ENCODE data around the gene G6PC1.
"Not testable (repeated sequence)": the region's sequence is repeated elsewhere in the genome, so short reads cannot be mapped to it uniquely, and the experiment has no call there.

Gene G6PC1

DNA sequence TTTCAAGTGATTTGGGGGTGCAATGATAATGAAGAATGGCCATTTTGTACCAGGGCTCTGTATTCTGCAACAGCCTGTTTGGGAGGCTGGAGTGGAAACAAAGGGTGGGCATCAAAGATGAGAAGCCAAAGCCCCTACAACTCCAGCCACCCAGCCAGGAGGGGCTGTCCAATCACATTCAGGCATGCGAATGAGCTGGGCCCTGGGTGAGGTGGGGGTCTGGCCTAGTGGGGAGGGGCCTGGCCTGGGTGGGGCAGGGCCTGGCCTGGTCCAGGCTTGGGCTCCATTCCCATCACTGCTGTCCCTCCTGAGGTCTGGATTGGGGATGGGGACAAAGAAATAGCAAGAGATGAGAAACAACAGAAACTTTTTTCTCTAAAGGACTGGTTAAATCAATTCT, 43.2 kb upstream of the G6PC1 start:
- no peaks in the 10 kb centered on the region for H3K27me3 ChIP-seq (ENCODE audit: control insufficient read depth, insufficient read depth, low read length)
- no peak overlapping the region for H3K4me3 ChIP-seq (ENCODE audit: low read depth, low read length)
- H3K9me3 ChIP-seq (ENCODE audit: control insufficient read depth, insufficient read depth, low read depth, low read length): no peaks in the 10 kb centered on the region
- no peaks in the 10 kb centered on the region for H3K4me1 ChIP-seq (ENCODE audit: control insufficient read depth, insufficient read depth, low read length)
- peaks cover 4% of the 10 kb centered on the region; the same call in 1 of the 2 replicates for H3K36me3 ChIP-seq (ENCODE audit: control insufficient read depth, insufficient read depth, low read length)
- H3K9ac ChIP-seq (ENCODE audit: low read length): no peak overlapping the region
- H3K27ac ChIP-seq (ENCODE audit: low read depth, low read length): no peak overlapping the region

DNA sequence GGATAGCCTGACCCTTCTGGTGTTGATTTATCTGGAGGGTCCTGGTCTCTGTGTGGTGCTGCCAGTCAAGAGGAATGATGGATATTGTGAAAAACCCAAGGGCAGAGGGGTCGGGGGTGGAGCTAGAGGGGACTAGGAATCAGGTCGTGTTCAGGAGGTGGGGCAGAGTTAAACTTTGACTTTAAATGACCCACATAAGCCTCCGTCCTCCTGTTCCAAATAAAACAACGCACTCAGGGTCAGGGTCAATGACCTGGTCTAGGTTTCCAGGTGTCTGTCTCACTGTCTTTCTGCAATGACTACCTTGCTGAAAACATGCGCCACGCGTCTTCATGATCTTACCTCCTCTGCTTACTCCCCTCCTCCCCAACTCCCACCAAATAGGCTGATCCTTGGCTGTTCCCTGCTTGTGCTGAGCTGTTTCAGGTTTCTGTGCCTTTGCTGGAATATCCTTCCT, 34.9 kb upstream of the G6PC1 start:
- Histone ChIP-seq H3K9ac (ENCODE audit: low read length) (no peak overlapping the region), H3K27ac (ENCODE audit: low read depth, low read length) (no peak overlapping the region), H3K4me1 (ENCODE audit: control insufficient read depth, insufficient read depth, low read length) (no peaks in the 10 kb centered on the region), H3K9me3 (ENCODE audit: control insufficient read depth, insufficient read depth, low read depth, low read length) (peaks cover 3% of the 10 kb centered on the region; the same call in 1 of the 2 replicates), H3K36me3 (ENCODE audit: control insufficient read depth, insufficient read depth, low read length) (no peaks in the 10 kb centered on the region), H3K27me3 (ENCODE audit: control insufficient read depth, insufficient read depth, low read length) (no peaks in the 10 kb centered on the region), H3K4me3 (ENCODE audit: low read depth, low read length) (no peak overlapping the region)

DNA sequence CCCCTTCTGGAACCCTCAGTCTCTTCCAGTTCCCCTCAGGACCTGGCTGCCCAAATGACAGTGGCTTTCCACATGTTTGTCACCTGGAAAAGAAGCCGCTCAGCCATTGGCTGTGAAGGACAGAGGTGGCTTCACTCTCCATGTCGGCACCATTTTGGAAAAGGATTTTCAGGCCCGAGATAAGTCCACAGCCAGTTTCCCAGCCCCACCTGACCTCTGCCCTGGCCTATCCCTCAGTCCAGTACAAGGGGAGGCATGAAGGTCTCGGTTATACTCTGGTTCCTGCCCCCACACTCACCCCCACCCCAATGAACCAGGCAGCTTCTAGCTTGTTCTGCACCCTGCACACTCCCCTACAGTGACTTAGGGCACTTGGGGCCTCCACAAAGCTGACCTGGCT, 34.4 kb upstream of the G6PC1 start:
- peaks cover 5% of the 10 kb centered on the region; the same call in 1 of the 2 replicates for H3K9me3 ChIP-seq (ENCODE audit: control insufficient read depth, insufficient read depth, low read depth, low read length)
- H3K36me3 ChIP-seq (ENCODE audit: control insufficient read depth, insufficient read depth, low read length): no peaks in the 10 kb centered on the region
- H3K9ac ChIP-seq (ENCODE audit: low read length): no peak overlapping the region
- no peak overlapping the region for H3K4me3 ChIP-seq (ENCODE audit: low read depth, low read length)
- H3K4me1 ChIP-seq (ENCODE audit: control insufficient read depth, insufficient read depth, low read length): no peaks in the 10 kb centered on the region
- H3K27me3 ChIP-seq (ENCODE audit: control insufficient read depth, insufficient read depth, low read length): no peaks in the 10 kb centered on the region
- H3K27ac ChIP-seq (ENCODE audit: low read depth, low read length): no peak overlapping the region

DNA sequence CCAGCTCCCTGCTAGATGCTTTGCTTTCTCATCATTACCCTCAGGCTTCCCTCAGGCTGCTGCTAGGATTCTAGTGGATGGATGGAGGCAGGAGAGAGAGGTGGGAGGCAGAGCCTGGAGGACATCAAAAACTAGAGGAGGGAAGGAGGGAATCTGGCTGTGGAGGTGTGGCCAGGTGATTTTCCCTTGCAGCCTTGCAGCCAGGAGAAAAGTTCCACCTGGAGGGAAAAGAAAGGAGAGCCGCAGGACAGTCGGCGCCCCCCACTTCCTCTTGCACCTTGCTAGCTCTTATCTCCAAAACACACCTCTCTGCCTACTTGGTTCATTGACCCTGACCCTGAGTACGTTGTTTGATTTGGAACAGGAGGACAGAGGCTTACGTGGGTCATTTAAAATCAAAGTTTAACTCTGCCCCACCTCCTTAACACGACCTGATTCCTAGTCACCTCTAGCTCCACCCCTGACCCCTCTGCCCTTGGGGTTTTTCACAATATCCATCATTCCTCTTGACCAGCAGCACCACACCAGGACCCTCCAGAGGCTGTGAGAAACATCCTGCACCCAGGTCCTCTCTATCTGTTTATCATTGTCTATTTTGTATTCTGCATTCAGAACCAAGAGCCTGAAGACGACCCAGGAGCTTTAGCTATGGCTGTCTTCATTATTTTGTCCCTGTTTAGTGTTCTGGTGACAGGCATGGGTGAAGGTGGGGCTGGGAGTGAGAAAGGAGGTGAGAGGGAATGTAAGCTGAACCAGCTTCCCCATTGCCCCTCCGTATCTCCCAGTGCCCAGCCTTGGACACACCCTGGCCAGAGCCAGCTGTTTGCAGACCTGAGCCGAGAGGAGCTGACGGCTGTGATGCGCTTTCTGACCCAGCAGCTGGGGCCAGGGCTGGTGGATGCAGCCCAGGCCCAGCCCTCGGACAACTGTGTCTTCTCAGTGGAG, 33.7 kb upstream of the G6PC1 start:
- Histone ChIP-seq H3K27ac (ENCODE audit: low read depth, low read length) (no peak overlapping the region), H3K4me1 (ENCODE audit: control insufficient read depth, insufficient read depth, low read length) (no peaks in the 10 kb centered on the region), H3K27me3 (ENCODE audit: control insufficient read depth, insufficient read depth, low read length) (no peaks in the 10 kb centered on the region), H3K9me3 (ENCODE audit: control insufficient read depth, insufficient read depth, low read depth, low read length) (peaks cover 5% of the 10 kb centered on the region; the same call in 1 of the 2 replicates), H3K36me3 (ENCODE audit: control insufficient read depth, insufficient read depth, low read length) (no peaks in the 10 kb centered on the region), H3K9ac (ENCODE audit: low read length) (no peak overlapping the region), H3K4me3 (ENCODE audit: low read depth, low read length) (no peak overlapping the region)

DNA sequence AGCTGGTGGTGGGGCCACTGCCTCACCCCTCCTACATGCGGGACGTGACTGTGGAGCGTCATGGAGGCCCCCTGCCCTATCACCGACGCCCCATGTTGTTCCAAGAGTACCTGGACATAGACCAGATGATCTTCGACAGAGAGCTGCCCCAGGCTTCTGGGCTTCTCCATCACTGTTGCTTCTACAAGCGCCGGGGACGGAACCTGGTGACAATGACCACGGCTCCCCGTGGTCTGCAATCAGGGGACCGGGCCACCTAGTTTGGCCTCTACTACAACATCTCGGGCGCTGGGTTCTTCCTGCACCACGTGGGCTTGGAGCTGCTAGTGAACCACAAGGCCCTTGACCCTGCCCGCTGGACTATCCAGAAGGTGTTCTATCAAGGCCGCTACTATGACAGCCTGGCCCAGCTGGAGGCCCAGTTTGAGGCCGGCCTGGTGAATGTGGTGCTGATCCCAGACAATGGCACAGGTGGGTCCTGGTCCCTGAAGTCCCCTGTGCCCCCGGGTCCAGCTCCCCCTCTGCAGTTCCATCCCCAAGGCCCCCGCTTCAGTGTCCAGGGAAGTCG, 32.8 kb upstream of the G6PC1 start:
- H3K4me1 ChIP-seq (ENCODE audit: control insufficient read depth, insufficient read depth, low read length); H3K27ac ChIP-seq (ENCODE audit: low read depth, low read length); H3K4me3 ChIP-seq (ENCODE audit: low read depth, low read length); H3K27me3 ChIP-seq (ENCODE audit: control insufficient read depth, insufficient read depth, low read length); H3K9me3 ChIP-seq (ENCODE audit: control insufficient read depth, insufficient read depth, low read depth, low read length); H3K36me3 ChIP-seq (ENCODE audit: control insufficient read depth, insufficient read depth, low read length); H3K9ac ChIP-seq (ENCODE audit: low read length): not testable (repeated sequence)

DNA sequence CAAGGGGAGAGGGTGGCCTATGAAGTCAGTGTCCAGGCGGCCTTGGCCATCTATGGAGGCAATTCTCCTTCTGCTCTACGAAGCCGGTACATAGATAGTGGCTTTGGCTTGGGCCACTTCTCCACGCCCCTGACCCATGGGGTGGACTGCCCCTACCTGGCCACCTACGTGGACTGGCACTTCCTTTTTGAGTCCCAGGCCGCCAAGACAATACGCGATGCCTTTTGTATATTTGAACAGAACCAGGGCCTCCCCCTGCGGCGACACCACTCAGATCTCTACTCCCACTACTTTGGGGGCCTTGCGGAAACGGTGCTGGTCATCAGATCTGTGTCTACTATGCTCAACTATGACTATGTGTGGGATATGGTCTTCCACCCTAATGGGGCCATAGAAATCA, 32.3 kb upstream of the G6PC1 start:
- Histone ChIP-seq H3K36me3 (ENCODE audit: control insufficient read depth, insufficient read depth, low read length) (no peaks in the 10 kb centered on the region), H3K4me3 (ENCODE audit: low read depth, low read length) (no peak overlapping the region), H3K27me3 (ENCODE audit: control insufficient read depth, insufficient read depth, low read length) (no peaks in the 10 kb centered on the region), H3K9me3 (ENCODE audit: control insufficient read depth, insufficient read depth, low read depth, low read length) (peaks cover 5% of the 10 kb centered on the region; the same call in 1 of the 2 replicates), H3K27ac (ENCODE audit: low read depth, low read length) (no peak overlapping the region), H3K4me1 (ENCODE audit: control insufficient read depth, insufficient read depth, low read length) (no peaks in the 10 kb centered on the region), H3K9ac (ENCODE audit: low read length) (no peak overlapping the region)

DNA sequence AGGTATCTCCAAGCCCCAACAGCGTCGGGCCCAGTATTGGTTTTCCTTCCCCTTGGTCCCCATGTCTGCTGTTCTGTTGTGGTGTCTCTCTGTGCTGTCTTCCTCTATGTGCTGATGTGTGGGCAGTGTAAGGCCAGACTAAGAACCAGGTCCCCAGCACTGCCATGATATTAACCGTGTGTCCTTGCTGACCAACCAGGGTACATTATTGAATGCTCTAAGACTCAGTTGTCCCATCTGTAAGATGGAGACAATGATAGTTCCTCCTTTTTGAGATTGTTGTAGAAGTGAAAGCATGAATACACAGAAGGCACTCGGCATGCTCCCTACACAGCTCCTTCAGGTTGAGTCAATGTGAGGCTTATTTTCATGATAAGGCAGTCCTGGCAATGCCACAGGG, 29.0 kb upstream of the G6PC1 start:
- H3K27ac ChIP-seq (ENCODE audit: low read depth, low read length): no peak overlapping the region
- H3K9me3 ChIP-seq (ENCODE audit: control insufficient read depth, insufficient read depth, low read depth, low read length): peaks cover 5% of the 10 kb centered on the region; the same call in 1 of the 2 replicates
- H3K4me3 ChIP-seq (ENCODE audit: low read depth, low read length): no peak overlapping the region
- H3K27me3 ChIP-seq (ENCODE audit: control insufficient read depth, insufficient read depth, low read length): no peaks in the 10 kb centered on the region; the same call in 1 of the 2 replicates
- H3K4me1 ChIP-seq (ENCODE audit: control insufficient read depth, insufficient read depth, low read length): no peaks in the 10 kb centered on the region
- no peaks in the 10 kb centered on the region for H3K36me3 ChIP-seq (ENCODE audit: control insufficient read depth, insufficient read depth, low read length)
- no peak overlapping the region for H3K9ac ChIP-seq (ENCODE audit: low read length)

DNA sequence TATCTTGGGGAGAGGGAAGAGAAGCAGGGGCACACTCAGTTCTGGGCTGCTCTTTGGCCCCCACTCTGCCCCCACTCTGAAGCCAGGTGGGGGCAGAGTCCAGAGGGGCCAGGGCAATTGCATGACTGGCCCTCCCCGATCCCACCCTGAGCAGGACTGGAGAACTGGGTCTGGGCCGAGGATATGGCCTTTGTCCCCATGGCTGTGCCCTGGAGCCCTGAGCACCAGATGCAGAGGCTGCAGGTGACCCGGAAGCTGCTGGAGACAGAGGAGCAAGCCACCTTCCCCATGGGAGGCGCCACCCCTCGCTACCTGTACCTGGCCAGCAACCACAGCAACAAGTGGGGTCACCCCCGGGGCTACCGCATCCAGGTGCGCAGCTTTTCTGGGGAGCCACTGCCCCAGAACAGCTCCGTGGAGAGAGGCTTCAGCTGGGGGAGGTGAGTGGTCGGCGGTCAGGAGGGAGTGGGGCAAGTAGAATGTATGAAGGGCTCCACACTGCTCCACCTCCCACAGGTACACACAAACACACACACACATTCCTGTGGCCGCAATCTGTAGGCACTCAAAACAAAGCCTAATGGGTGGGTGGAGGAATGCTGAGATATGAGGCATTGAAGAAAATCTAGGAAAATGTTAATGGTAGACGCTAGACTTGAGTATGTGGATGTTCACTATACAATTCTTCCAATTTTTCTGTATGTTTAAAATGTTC, 28.2 kb upstream of the G6PC1 start:
- Histone ChIP-seq H3K27me3 (ENCODE audit: control insufficient read depth, insufficient read depth, low read length) (peaks cover 6% of the 10 kb centered on the region), H3K4me3 (ENCODE audit: low read depth, low read length) (no peak overlapping the region), H3K27ac (ENCODE audit: low read depth, low read length) (no peak overlapping the region), H3K36me3 (ENCODE audit: control insufficient read depth, insufficient read depth, low read length) (no peaks in the 10 kb centered on the region), H3K4me1 (ENCODE audit: control insufficient read depth, insufficient read depth, low read length) (no peaks in the 10 kb centered on the region), H3K9me3 (ENCODE audit: control insufficient read depth, insufficient read depth, low read depth, low read length) (peaks cover 5% of the 10 kb centered on the region; the same call in 1 of the 2 replicates), H3K9ac (ENCODE audit: low read length) (no peak overlapping the region)

DNA sequence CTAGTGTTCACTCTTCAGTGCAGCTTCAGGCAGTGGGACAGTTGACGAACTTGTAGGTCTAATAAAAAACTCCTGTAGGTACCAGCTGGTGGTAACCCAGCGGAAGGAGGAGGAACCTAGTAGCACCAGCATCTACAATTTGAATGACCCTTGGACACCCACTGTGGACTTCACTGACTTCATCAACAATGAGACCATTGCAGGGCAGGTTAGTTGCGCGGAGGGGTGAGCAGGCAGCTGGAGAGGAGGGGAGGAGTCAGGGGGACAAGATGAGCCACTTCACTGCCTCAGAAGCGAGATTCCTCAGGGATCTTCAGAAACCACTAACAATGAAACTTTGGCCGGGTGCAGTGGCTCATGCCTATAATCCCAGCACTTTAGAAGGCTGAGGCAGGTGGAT, 27.3 kb upstream of the G6PC1 start:
- peaks cover 5% of the 10 kb centered on the region for H3K4me1 ChIP-seq (ENCODE audit: control insufficient read depth, insufficient read depth, low read length)
- H3K9me3 ChIP-seq (ENCODE audit: control insufficient read depth, insufficient read depth, low read depth, low read length): peaks cover 5% of the 10 kb centered on the region; the same call in 1 of the 2 replicates
- H3K9ac ChIP-seq (ENCODE audit: low read length): no peak overlapping the region
- no peaks in the 10 kb centered on the region for H3K36me3 ChIP-seq (ENCODE audit: control insufficient read depth, insufficient read depth, low read length)
- H3K27me3 ChIP-seq (ENCODE audit: control insufficient read depth, insufficient read depth, low read length): peaks cover 12% of the 10 kb centered on the region
- H3K27ac ChIP-seq (ENCODE audit: low read depth, low read length): no peak overlapping the region
- H3K4me3 ChIP-seq (ENCODE audit: low read depth, low read length): no peak overlapping the region

DNA sequence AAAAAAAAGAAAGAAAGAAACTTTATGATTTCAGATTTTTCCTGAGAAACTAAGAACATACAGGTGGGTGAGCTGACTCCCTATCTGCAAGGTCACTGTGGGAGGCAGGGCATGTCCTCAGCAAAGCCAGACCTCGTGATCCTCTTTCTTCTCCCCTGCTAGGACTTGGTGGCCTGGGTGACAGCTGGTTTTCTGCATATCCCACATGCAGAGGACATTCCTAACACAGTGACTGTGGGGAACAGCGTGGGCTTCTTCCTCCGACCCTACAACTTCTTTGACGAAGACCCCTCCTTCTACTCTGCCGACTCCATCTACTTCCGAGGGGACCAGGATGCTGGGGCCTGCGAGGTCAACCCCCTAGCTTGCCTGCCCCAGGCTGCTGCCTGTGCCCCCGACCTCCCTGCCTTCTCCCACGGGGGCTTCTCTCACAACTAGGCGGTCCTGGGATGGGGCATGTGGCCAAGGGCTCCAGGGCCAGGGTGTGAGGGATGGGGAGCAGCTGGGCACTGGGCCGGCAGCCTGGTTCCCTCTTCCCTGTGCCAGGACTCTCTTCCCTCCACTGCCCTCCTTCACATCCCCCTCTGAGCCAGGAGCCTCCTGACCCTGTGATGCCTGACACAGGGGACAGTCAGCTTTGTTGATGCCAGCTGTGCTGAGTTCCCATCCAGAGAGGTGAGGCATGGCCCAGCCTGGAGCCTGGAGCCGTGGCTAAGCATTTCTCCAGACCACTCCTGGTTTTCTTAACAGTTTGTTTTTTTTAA, 26.5 kb upstream of the G6PC1 start:
- not testable (repeated sequence) for H3K4me3 ChIP-seq (ENCODE audit: low read depth, low read length); H3K36me3 ChIP-seq (ENCODE audit: control insufficient read depth, insufficient read depth, low read length); H3K9ac ChIP-seq (ENCODE audit: low read length); H3K27ac ChIP-seq (ENCODE audit: low read depth, low read length); H3K9me3 ChIP-seq (ENCODE audit: control insufficient read depth, insufficient read depth, low read depth, low read length)
- Histone ChIP-seq H3K4me1 (ENCODE audit: control insufficient read depth, insufficient read depth, low read length) (peaks cover 10% of the 10 kb centered on the region), H3K27me3 (ENCODE audit: control insufficient read depth, insufficient read depth, low read length) (peaks cover 18% of the 10 kb centered on the region)
